ENCODE data around the gene SPPL2C. TPM values are rescaled to one million over a fixed set of nuclear protein-coding genes. Genes with fewer than 3 reads are reported as not detected.

The SPPL2C gene
- total RNA-seq, 1 experiment from 2014 or later = not detected

- Histone ChIP-seq H3K4me3 (ENCODE audit: low read depth, low read length) (peak overlapping the region; percentile 86), H3K36me3 (ENCODE audit: control insufficient read depth, insufficient read depth, low read length) (no peaks in the 10 kb centered on the region), H3K27me3 (replicated peaks; ENCODE audit: control insufficient read depth, insufficient read depth, low read length) (0 out of 2 replicates have a peak, but pooled peaks cover 1% of the 10 kb centered on the region), H3K9me3 (no peaks in the 10 kb centered on the region), H3K4me1 (peaks cover 7% of the 10 kb centered on the region; the same call in 1 of the 2 replicates)
- ChIA-PET CTCF (no interaction called here), POLR2A (no interaction called here)
- H3K4me3 Mint-ChIP-seq (ENCODE audit: unreplicated experiment) = peak overlapping the region; percentile 83
- no peaks in the 10 kb centered on the region for H3K9me3 Mint-ChIP-seq (ENCODE audit: unreplicated experiment)
- TF ChIP-seq CTCF (IDR thresholded peaks at IDR 0.05; ENCODE audit: insufficient read depth in 1 of 2, low read depth in 1 of 2, low read length in 1 of 2, severe bottlenecking in 1 of 2, unreplicated experiment in 1 of 2) = no peak
- no peak for DNase-seq
- H3K27me3 Mint-ChIP-seq (ENCODE audit: insufficient read depth, unreplicated experiment) = peaks cover 15% of the 10 kb centered on the region
- no peaks in the 10 kb centered on the region for H3K36me3 Mint-ChIP-seq (ENCODE audit: insufficient read depth, unreplicated experiment)
- BruUV-seq (replicated peaks) = TSS peak; percentile 97
- no peaks in the 10 kb centered on the region for H3K4me1 Mint-ChIP-seq (ENCODE audit: low read depth, unreplicated experiment)
- peak overlapping the region; percentile 59 for H3K27ac Mint-ChIP-seq (ENCODE audit: unreplicated experiment)
- intact Hi-C loops (cut with micrococcal nuclease; ENCODE audit: unreplicated experiment) = loop anchor here (10.0 kb wide), 2 partner anchors 51 to 249 kb away; no protein-coding TSS in a partner anchor
These were observed 49.0 kb downstream of the SPPL2C start for GRCh38 chr17:45893725-45894021.

- Mint-ChIP-seq H3K27ac (ENCODE audit: unreplicated experiment) (peak within 1 kb of the TSS; percentile 59), H3K27me3 (ENCODE audit: insufficient read depth, unreplicated experiment) (peaks cover 16% of the 10 kb centered on the region), H3K4me1 (ENCODE audit: low read depth, unreplicated experiment) (no peaks in the 10 kb centered on the region), H3K9me3 (ENCODE audit: unreplicated experiment) (no peaks in the 10 kb centered on the region), H3K4me3 (ENCODE audit: unreplicated experiment) (peak within 1 kb of the TSS; percentile 83), H3K36me3 (ENCODE audit: insufficient read depth, unreplicated experiment) (no peaks in the 10 kb centered on the region)
- H3K4me3 ChIP-seq (ENCODE audit: low read depth, low read length) = peak within 1 kb of the TSS; percentile 86
- H3K4me1 ChIP-seq = peaks cover 7% of the 10 kb centered on the region; the same call in 1 of the 2 replicates
- peak; percentile 71 to 95 for TF ChIP-seq CTCF (IDR thresholded peaks at IDR 0.05; ENCODE audit: insufficient read depth in 1 of 2, low read depth in 1 of 2, low read length in 1 of 2, severe bottlenecking in 1 of 2, unreplicated experiment in 1 of 2)
- BruUV-seq (replicated peaks) = no TSS peak
- intact Hi-C loops (cut with micrococcal nuclease; ENCODE audit: unreplicated experiment) = loop anchor here (10.0 kb wide), 2 partner anchors 51 to 249 kb away; no protein-coding TSS in a partner anchor
- H3K9me3 ChIP-seq = no peaks in the 10 kb centered on the region
- no peaks in the 10 kb centered on the region for H3K36me3 ChIP-seq (ENCODE audit: control insufficient read depth, insufficient read depth, low read length)
- 0 out of 2 replicates have a peak, but pooled peaks cover 1% of the 10 kb centered on the region for H3K27me3 ChIP-seq (replicated peaks; ENCODE audit: control insufficient read depth, insufficient read depth, low read length)
- ChIA-PET POLR2A (interaction anchor here (0.6 kb wide), 1 partner anchor 577 kb away, joined by 4 read pairs; the partner anchor contains the start of gene MAP3K14), CTCF (interaction anchor here (0.6 to 0.9 kb wide), 6 partner anchors 11 to 227 kb away, joined by 3 to 6 read pairs (median 3); no protein-coding TSS in a partner anchor)
- peak; percentile 94 to 97 for DNase-seq
These were observed 49.5 kb downstream of the SPPL2C start, which contains the start of gene MAPT for GRCh38 chr17:45894022-45894784. Gene MAPT (plus strand): TSS chr17:45894554. CDS start chr17:45962338, 67,784 bp downstream.

GRCh38 chr17:45895304-45895968 lies 50.8 kb downstream of the SPPL2C start:
- Mint-ChIP-seq H3K9me3 (ENCODE audit: unreplicated experiment) (no peaks in the 10 kb centered on the region), H3K27me3 (ENCODE audit: insufficient read depth, unreplicated experiment) (peaks cover 16% of the 10 kb centered on the region), H3K36me3 (ENCODE audit: insufficient read depth, unreplicated experiment) (no peaks in the 10 kb centered on the region), H3K4me1 (ENCODE audit: low read depth, unreplicated experiment) (no peaks in the 10 kb centered on the region), H3K27ac (ENCODE audit: unreplicated experiment) (no peak overlapping the region), H3K4me3 (ENCODE audit: unreplicated experiment) (peak overlapping the region; percentile 83)
- no peaks in the 10 kb centered on the region for H3K36me3 ChIP-seq (ENCODE audit: control insufficient read depth, insufficient read depth, low read length)
- BruUV-seq (replicated peaks) = no TSS peak
- peak overlapping the region; percentile 86 for H3K4me3 ChIP-seq (ENCODE audit: low read depth, low read length)
- DNase-seq = peak in 1 of 2 experiments; percentile 43
- CTCF ChIA-PET = no interaction called here
- intact Hi-C loops (cut with micrococcal nuclease; ENCODE audit: unreplicated experiment) = loop anchor here (10.0 kb wide), 2 partner anchors 49 to 251 kb away; no protein-coding TSS in a partner anchor
- POLR2A ChIA-PET = no interaction called here
- H3K4me1 ChIP-seq = peaks cover 7% of the 10 kb centered on the region; the same call in 1 of the 2 replicates
- H3K27me3 ChIP-seq (replicated peaks; ENCODE audit: control insufficient read depth, insufficient read depth, low read length) = peaks cover 1% of the 10 kb centered on the region; the same call in 1 of the 2 replicates
- H3K9me3 ChIP-seq = no peaks in the 10 kb centered on the region
- TF ChIP-seq CTCF (IDR thresholded peaks at IDR 0.05; ENCODE audit: insufficient read depth in 1 of 2, low read depth in 1 of 2, low read length in 1 of 2, severe bottlenecking in 1 of 2, unreplicated experiment in 1 of 2) = peak in 1 of 2 experiments; percentile 27

All from Caco-2 (cell line).